Measurements from ENCODE around the gene TTC28.

The TTC28 gene

DNA sequence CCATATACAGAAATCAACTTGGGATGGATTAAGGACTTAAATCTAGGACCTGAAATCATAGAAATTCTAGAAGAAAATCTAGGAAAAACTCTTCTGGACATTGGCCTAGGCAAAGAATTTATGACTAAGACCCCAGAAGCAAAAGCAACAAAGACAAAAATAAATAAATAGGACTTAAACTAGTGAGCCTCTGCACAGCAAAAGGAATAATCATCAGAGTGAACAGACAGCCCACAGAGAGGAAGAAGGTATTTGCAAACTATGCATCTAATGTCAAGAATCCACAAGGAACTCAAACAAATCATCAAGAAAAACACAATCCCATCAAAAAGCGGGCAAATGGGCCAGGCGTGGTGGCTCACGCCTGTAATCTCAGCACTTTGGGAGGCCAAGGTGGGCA, 32.4 kb downstream of the TTC28 start:
- H3K4me1 ChIP-seq (ENCODE audit: insufficient read depth, low read length, poor library complexity, severe bottlenecking): no peaks in the 10 kb centered on the region
- no peak overlapping the region for H2AFZ ChIP-seq (ENCODE audit: low read length)
- no peaks in the 10 kb centered on the region for H3K9me2 ChIP-seq (replicated peaks; ENCODE audit: low read depth, low read length)
- no peak for TF ChIP-seq CTCF (conservative IDR thresholded peaks at IDR 0.05; ENCODE audit: low read length)
- no peak for TF ChIP-seq EZH2phosphoT487 (IDR thresholded peaks at IDR 0.05; ENCODE audit: borderline replicate concordance)
- no peaks in the 10 kb centered on the region for H3F3A ChIP-seq (ENCODE audit: low read depth)
- no peaks in the 10 kb centered on the region for H3K27me3 ChIP-seq (ENCODE audit: insufficient read depth, low read length, poor library complexity, severe bottlenecking)
- H4K20me1 ChIP-seq (ENCODE audit: insufficient read depth, low read length, poor library complexity, severe bottlenecking): no peaks in the 10 kb centered on the region
- H3K36me3 ChIP-seq (ENCODE audit: insufficient read depth, low read length): no peaks in the 10 kb centered on the region
- no peaks in the 10 kb centered on the region for H3K9me3 ChIP-seq (ENCODE audit: insufficient read depth, low read depth, low read length)
- no peak overlapping the region for H3K9ac ChIP-seq (ENCODE audit: low read depth, low read length, poor library complexity, severe bottlenecking)
- no peaks in the 10 kb centered on the region for H3K79me2 ChIP-seq (ENCODE audit: insufficient read depth, low read length)
- no peak overlapping the region for H3K4me3 ChIP-seq (ENCODE audit: low read length, poor library complexity, severe bottlenecking)
- H3K4me2 ChIP-seq (ENCODE audit: low read depth, low read length, poor library complexity, severe bottlenecking): no peak overlapping the region

GRCh38 chr22:28639321-28639720, 40.3 kb downstream of the TTC28 start:
- H3K9me3 ChIP-seq (ENCODE audit: insufficient read depth, low read depth, low read length): no peaks in the 10 kb centered on the region
- H3K27me3 ChIP-seq (ENCODE audit: insufficient read depth, low read length, poor library complexity, severe bottlenecking): no peaks in the 10 kb centered on the region
- H2AFZ ChIP-seq (ENCODE audit: low read length): no peak overlapping the region
- no peaks in the 10 kb centered on the region for H3K4me1 ChIP-seq (ENCODE audit: insufficient read depth, low read length, poor library complexity, severe bottlenecking)
- no peaks in the 10 kb centered on the region for H3F3A ChIP-seq (ENCODE audit: low read depth)
- no peak overlapping the region for H3K4me3 ChIP-seq (ENCODE audit: low read length, poor library complexity, severe bottlenecking)
- H3K79me2 ChIP-seq (ENCODE audit: insufficient read depth, low read length): no peaks in the 10 kb centered on the region
- TF ChIP-seq EZH2phosphoT487 (IDR thresholded peaks at IDR 0.05; ENCODE audit: borderline replicate concordance): no peak
- no peak for TF ChIP-seq CTCF (conservative IDR thresholded peaks at IDR 0.05; ENCODE audit: low read length)
- no peaks in the 10 kb centered on the region for H4K20me1 ChIP-seq (ENCODE audit: insufficient read depth, low read length, poor library complexity, severe bottlenecking)
- no peak overlapping the region for H3K4me2 ChIP-seq (ENCODE audit: low read depth, low read length, poor library complexity, severe bottlenecking)
- no peaks in the 10 kb centered on the region for H3K9me2 ChIP-seq (replicated peaks; ENCODE audit: low read depth, low read length)
- no peaks in the 10 kb centered on the region for H3K36me3 ChIP-seq (ENCODE audit: insufficient read depth, low read length)
- no peak overlapping the region for H3K9ac ChIP-seq (ENCODE audit: low read depth, low read length, poor library complexity, severe bottlenecking)

- Histone ChIP-seq H3K79me2 (ENCODE audit: insufficient read depth, low read length) (no peaks in the 10 kb centered on the region), H2AFZ (ENCODE audit: low read length) (no peak overlapping the region), H3K4me3 (ENCODE audit: low read length, poor library complexity, severe bottlenecking) (no peak overlapping the region), H3K4me2 (ENCODE audit: low read depth, low read length, poor library complexity, severe bottlenecking) (no peak overlapping the region), H3K9ac (ENCODE audit: low read depth, low read length, poor library complexity, severe bottlenecking) (no peak overlapping the region), H3K9me2 (replicated peaks; ENCODE audit: low read depth, low read length) (no peaks in the 10 kb centered on the region), H3K27me3 (ENCODE audit: insufficient read depth, low read length, poor library complexity, severe bottlenecking) (no peaks in the 10 kb centered on the region), H4K20me1 (ENCODE audit: insufficient read depth, low read length, poor library complexity, severe bottlenecking) (no peaks in the 10 kb centered on the region), H3K36me3 (ENCODE audit: insufficient read depth, low read length) (no peaks in the 10 kb centered on the region), H3F3A (ENCODE audit: low read depth) (no peaks in the 10 kb centered on the region), H3K9me3 (ENCODE audit: insufficient read depth, low read depth, low read length) (no peaks in the 10 kb centered on the region), H3K4me1 (ENCODE audit: insufficient read depth, low read length, poor library complexity, severe bottlenecking) (no peaks in the 10 kb centered on the region)
- no peak for TF ChIP-seq CTCF (conservative IDR thresholded peaks at IDR 0.05; ENCODE audit: low read length)
- TF ChIP-seq EZH2phosphoT487 (IDR thresholded peaks at IDR 0.05; ENCODE audit: borderline replicate concordance): no peak
Observed at GRCh38 chr22:28637225-28637624, 42.4 kb downstream of the TTC28 start.

Measured in Loucy (cell line).